Transverse colon (tissue), 4 donors: Measurements from ENCODE around the gene NBAS. TPM values are rescaled to one million over a fixed set of nuclear protein-coding genes. Genes with fewer than 3 reads are reported as not detected.

Source experiments
- DNase-seq: peaks from one replicate; pipeline ENCODE4 v3.0.0-alpha.2; 2019
- H3K27ac ChIP-seq, 4 donors: fragments of 200-600 bp; sonication (generic); 2 replicates each; pipeline ENCODE4 v1.5.1; 2016 to 2018; ENCODE audit warnings: inconsistent platforms in 4 of 4
- H3K27me3 ChIP-seq: fragments of 200-600 bp; sonication (generic); 2 replicates; pipeline ENCODE4 v1.5.1; 2017; ENCODE audit warnings: inconsistent platforms
- H3K36me3 ChIP-seq, 4 donors: fragments of 200-600 bp; sonication (generic); 2 replicates each; pipeline ENCODE4 v1.5.1; 2017 to 2019; ENCODE audit warnings: inconsistent platforms in 4 of 4
- H3K4me1 ChIP-seq, 4 donors: fragments of 200-600 bp; sonication (generic); 2 replicates each; pipeline ENCODE4 v1.5.1; 2017 to 2020; ENCODE audit warnings: inconsistent platforms in 4 of 4
- H3K4me3 ChIP-seq, 4 donors: fragments of 200-600 bp; sonication (generic); 1 replicate in 1 of 4; 2 replicates in 3 of 4; pipeline versions ENCODE4 v1.5.1 to v1.6.1; 2017 to 2019; ENCODE audit warnings: inconsistent platforms in 4 of 4
- H3K9me3 ChIP-seq, 2 donors: fragments of 200-600 bp; sonication (generic); 2 replicates each; pipeline ENCODE4 v1.5.1; 2017 to 2019; ENCODE audit warnings: inconsistent platforms in 2 of 2
- EP300 ChIP-seq: sonication (generic); formaldehyde crosslinking; IDR thresholded peaks from one replicate; pipeline ENCODE4 v1.6.1; 2017; ENCODE audit warnings: antibody characterized with exemption, low read depth
- POLR2A ChIP-seq: fragments of 450-650 bp; IDR thresholded peaks from one replicate; pipeline ENCODE4 v1.6.1; 2016; ENCODE audit warnings: antibody characterized with exemption, mild to moderate bottlenecking, moderate library complexity
- POLR2AphosphoS5 ChIP-seq, 3 donors: sonication (generic); formaldehyde crosslinking; IDR thresholded peaks; one replicate each; pipeline ENCODE4 v1.6.1; 2016; ENCODE audit warnings: antibody characterized with exemption in 3 of 3
- WGBS, 2 donors: methylation state at CpG; one replicate each; pipeline ENCODE4 v1.1.5; 2018; ENCODE audit warnings: low coverage in 1 of 2; 5-methylcytosine and 5-hydroxymethylcytosine counted together
- in situ Hi-C, 4 donors: fragments of 200-750 bp; cut with MboI; loops; one replicate each; pipeline versions ENCODE4 v1.15.0 to v1.15.1; 2017; ENCODE audit warnings: low sequenced_read_pairs in 3 of 4, low pct_ligation_motif_present in 1 of 4, low pct_unique_long_range_greater_than_20kb in 1 of 4
- intact Hi-C: fragments of 100-400 bp; cut with DNase I; formaldehyde crosslinking; loops from one replicate; pipeline ENCODE4 v1.15.1; 2023; ENCODE audit warnings: low total_unique reads
- total RNA-seq, 4 donors: library from RNA; depleted of rRNA; stranded (reverse); fragments of >200 nt; gene quantifications; one replicate each; pipeline ENCODE4 v1.1.0, GENCODE V29; 2016
- TF ChIP-seq, protein P1 (sequence below), 5 experiments: fragments of 200-600 bp in 3 of 5; fragments of 450-650 bp in 2 of 5; sonication (generic) in 3 of 5; IDR thresholded peaks; 1 replicate in 2 of 5; 2 replicates in 3 of 5; pipeline ENCODE4 v1.5.1; 2016 to 2017; ENCODE audit warnings: antibody characterized with exemption in 5 of 5, inconsistent platforms in 3 of 5, mild to moderate bottlenecking in 2 of 5, moderate library complexity in 1 of 5

Gene NBAS
- total RNA-seq, 4 donors from 2014 or later = 30.6 to 43.2 (median 34.5) TPM

DNA sequence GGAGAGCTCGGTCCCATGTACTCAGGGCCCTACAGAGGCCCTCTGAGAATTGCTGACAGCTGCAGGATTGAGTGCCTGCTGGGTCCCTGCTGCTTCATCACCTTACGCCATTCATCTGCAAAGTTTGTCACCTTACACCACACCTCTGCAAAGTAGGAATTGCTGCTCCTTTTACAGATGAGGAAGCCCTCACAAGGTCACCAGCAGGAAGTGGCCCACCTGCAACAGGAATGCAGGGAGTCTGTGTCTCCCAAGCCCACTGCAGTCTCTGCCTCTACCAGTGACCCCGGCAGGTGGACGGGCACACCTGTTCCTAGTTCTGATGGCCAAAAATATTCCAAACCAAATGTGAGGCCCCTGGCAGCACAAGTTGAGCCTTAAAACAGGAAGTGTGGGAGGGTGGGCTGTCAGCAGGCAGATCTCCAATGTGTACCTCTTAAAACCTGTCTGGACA, 441.4 kb downstream of the NBAS start:
- Histone ChIP-seq H3K9me3 (no peaks in the 10 kb centered on the region), H3K4me3 (no peak overlapping the region), H3K36me3 (no peaks in the 10 kb centered on the region), H3K27me3 (no peaks in the 10 kb centered on the region), H3K4me1 (no peaks in the 10 kb centered on the region), H3K27ac (no peak overlapping the region)
- 78% methylated on average over 4 of the region's 4 CpGs; no CpG with 5 or more reads in 1 of the 2 donors for WGBS, 2 donors
- intact Hi-C loops (no loop called here), in situ Hi-C loops (no loop called here)
- DNase-seq = no peak
- TF ChIP-seq, protein P1, sequence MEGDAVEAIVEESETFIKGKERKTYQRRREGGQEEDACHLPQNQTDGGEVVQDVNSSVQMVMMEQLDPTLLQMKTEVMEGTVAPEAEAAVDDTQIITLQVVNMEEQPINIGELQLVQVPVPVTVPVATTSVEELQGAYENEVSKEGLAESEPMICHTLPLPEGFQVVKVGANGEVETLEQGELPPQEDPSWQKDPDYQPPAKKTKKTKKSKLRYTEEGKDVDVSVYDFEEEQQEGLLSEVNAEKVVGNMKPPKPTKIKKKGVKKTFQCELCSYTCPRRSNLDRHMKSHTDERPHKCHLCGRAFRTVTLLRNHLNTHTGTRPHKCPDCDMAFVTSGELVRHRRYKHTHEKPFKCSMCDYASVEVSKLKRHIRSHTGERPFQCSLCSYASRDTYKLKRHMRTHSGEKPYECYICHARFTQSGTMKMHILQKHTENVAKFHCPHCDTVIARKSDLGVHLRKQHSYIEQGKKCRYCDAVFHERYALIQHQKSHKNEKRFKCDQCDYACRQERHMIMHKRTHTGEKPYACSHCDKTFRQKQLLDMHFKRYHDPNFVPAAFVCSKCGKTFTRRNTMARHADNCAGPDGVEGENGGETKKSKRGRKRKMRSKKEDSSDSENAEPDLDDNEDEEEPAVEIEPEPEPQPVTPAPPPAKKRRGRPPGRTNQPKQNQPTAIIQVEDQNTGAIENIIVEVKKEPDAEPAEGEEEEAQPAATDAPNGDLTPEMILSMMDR (IDR thresholded peaks at IDR 0.05) = no peak
- no peak for TF ChIP-seq POLR2A
- TF ChIP-seq POLR2AphosphoS5 (IDR thresholded peaks at IDR 0.05) = no peak
- TF ChIP-seq EP300 = no peak

DNA sequence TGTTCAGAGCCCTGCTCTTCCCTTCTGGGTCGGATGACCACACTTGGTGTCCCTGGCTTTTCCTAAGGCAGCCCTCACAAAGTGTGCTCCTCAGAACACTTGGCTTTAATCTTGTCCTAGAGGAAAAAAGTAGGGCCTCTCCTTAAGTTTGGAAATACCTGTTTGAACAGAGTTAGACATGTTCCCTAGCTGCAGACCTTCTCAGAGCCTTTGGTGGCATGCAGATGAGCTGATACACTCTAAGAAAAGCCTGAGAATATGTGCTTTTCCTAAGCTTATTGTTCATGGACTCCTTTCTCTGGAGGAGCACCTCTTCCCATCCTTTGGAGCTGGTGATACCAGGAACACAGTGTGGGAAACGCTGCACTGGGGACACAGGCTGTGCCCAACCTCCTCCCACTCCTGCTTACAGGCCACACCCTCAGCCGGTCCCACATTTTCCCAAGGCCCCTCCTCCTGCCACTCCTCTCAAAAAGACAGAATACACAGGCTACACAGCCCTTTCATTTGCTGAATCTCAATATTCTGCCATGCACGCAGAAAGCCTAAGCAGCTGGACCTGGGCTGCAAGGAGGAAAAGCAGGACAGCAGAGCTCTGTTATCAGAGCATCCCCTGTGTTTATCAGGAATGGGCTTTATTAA, 443.6 kb downstream of the NBAS start:
- H3K36me3 ChIP-seq = no peaks in the 10 kb centered on the region
- no peaks in the 10 kb centered on the region for H3K4me1 ChIP-seq
- no peak overlapping the region for H3K4me3 ChIP-seq
- 70 to 93% methylated on average over 3 to 4 of the region's 4 CpGs for WGBS, 2 donors
- peaks cover 0 to 5% of the 10 kb centered on the region in 2 donors for H3K9me3 ChIP-seq
- intact Hi-C loops (no loop called here), in situ Hi-C loops (no loop called here)
- no peak overlapping the region for H3K27ac ChIP-seq
- TF ChIP-seq EP300 (no peak), POLR2AphosphoS5 (IDR thresholded peaks at IDR 0.05) (no peak), POLR2A (no peak)
- TF ChIP-seq, protein P1 (IDR thresholded peaks at IDR 0.05) = no peak
- no peak for DNase-seq
- H3K27me3 ChIP-seq = no peaks in the 10 kb centered on the region

Other genes starting within 250 kb of the NBAS start
- 10 to 100 TPM; 18.3 to 61.1 (median 49.9) TPM for gene DDX1, start 30.5 kb upstream of the NBAS start, total RNA-seq